ENCODE data around the gene PROCR.

PROCR gene

DNA sequence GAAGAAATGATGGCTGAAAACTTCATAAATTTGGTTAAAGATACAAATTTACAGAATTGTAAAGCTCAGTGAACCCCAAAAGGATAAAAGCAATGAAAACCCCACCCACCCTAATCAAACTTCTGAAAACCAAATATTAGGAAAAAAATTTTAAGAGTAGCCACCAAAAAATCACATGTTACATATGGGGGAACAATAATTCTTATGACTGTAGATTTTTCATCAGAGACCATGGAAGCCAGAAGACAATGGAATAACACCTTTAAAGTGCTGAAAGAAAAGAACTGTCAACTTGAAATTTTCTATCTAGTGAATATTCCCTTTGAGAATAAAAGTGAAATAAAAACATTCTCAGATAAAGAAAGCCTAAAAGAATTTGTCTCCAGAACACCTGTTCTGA is 24.4 kb downstream of the PROCR start:
- TF ChIP-seq ZFP30 (CRISPR knock-in tag; IDR thresholded peaks at IDR 0.05) (no peak), TOX (CRISPR knock-in tag; IDR thresholded peaks at IDR 0.05; ENCODE audit: borderline replicate concordance) (no peak), PPARA (CRISPR knock-in tag; IDR thresholded peaks at IDR 0.05; ENCODE audit: borderline replicate concordance) (no peak), GLIS3 (CRISPR knock-in tag; IDR thresholded peaks at IDR 0.05) (no peak), ZNF565 (CRISPR knock-in tag; conservative IDR thresholded peaks at IDR 0.05; ENCODE audit: low read depth) (no peak), SNAI2 (CRISPR knock-in tag; IDR thresholded peaks at IDR 0.05) (no peak), OSR1 (CRISPR knock-in tag; IDR thresholded peaks at IDR 0.05) (no peak), CSRNP3 (CRISPR knock-in tag; IDR thresholded peaks at IDR 0.05) (no peak), ZFP3 (CRISPR knock-in tag; IDR thresholded peaks at IDR 0.05) (no peak), ISL1 (CRISPR knock-in tag; IDR thresholded peaks at IDR 0.05) (no peak), CREB5 (CRISPR knock-in tag; IDR thresholded peaks at IDR 0.05; ENCODE audit: low read depth) (no peak)
- TF ChIP-seq, protein P1, sequence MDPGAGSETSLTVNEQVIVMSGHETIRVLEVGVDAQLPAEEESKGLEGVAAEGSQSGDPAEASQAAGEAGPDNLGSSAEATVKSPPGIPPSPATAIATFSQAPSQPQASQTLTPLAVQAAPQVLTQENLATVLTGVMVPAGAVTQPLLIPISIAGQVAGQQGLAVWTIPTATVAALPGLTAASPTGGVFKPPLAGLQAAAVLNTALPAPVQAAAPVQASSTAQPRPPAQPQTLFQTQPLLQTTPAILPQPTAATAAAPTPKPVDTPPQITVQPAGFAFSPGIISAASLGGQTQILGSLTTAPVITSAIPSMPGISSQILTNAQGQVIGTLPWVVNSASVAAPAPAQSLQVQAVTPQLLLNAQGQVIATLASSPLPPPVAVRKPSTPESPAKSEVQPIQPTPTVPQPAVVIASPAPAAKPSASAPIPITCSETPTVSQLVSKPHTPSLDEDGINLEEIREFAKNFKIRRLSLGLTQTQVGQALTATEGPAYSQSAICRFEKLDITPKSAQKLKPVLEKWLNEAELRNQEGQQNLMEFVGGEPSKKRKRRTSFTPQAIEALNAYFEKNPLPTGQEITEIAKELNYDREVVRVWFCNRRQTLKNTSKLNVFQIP (CRISPR knock-in tag; IDR thresholded peaks at IDR 0.05; ENCODE audit: borderline replicate concordance, low read depth) = no peak
- no peak for ATAC-seq

DNA sequence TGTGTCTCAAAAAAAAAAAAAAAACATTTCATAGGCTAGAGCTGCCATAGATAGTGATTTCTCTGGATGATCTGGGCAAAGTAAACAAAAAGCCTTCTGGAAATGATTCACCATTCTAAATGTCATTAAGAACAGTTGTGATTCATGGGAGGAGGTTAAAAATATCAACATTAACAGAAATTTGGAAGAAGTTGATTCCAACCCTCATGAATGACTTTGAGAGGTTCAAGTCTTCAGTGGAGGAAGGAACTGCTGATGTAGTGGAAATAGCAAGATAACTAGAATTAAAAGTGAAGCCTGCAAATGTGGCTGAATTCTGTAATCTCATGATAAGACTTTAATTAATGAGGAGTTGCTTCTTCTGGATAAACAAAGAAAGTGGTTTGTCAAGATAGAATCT is 27.9 kb downstream of the PROCR start:
- no peak for ATAC-seq
- TF ChIP-seq PPARA (CRISPR knock-in tag; IDR thresholded peaks at IDR 0.05; ENCODE audit: borderline replicate concordance) (no peak), TOX (CRISPR knock-in tag; IDR thresholded peaks at IDR 0.05; ENCODE audit: borderline replicate concordance) (no peak), ZFP30 (CRISPR knock-in tag; IDR thresholded peaks at IDR 0.05) (no peak), TCF4 (CRISPR knock-in tag; IDR thresholded peaks at IDR 0.05; ENCODE audit: borderline replicate concordance) (no peak), SNAI2 (CRISPR knock-in tag; IDR thresholded peaks at IDR 0.05) (no peak), ARNTL (CRISPR knock-in tag; IDR thresholded peaks at IDR 0.05; ENCODE audit: borderline replicate concordance, low read depth) (no peak), PATZ1 (CRISPR knock-in tag; IDR thresholded peaks at IDR 0.05; ENCODE audit: borderline replicate concordance) (no peak), ZFP3 (CRISPR knock-in tag; IDR thresholded peaks at IDR 0.05) (no peak), BACH2 (CRISPR knock-in tag; IDR thresholded peaks at IDR 0.05; ENCODE audit: borderline replicate concordance) (no peak), CSDC2 (CRISPR knock-in tag; IDR thresholded peaks at IDR 0.05) (no peak), ISL1 (CRISPR knock-in tag; IDR thresholded peaks at IDR 0.05) (no peak), ZNF70 (CRISPR knock-in tag; IDR thresholded peaks at IDR 0.05) (no peak), GLIS3 (CRISPR knock-in tag; IDR thresholded peaks at IDR 0.05) (no peak), RARB (CRISPR knock-in tag; IDR thresholded peaks at IDR 0.05) (no peak), ZNF565 (CRISPR knock-in tag; conservative IDR thresholded peaks at IDR 0.05; ENCODE audit: low read depth) (no peak), ZC3H10 (CRISPR knock-in tag; IDR thresholded peaks at IDR 0.05) (no peak), ESRRG (CRISPR knock-in tag; IDR thresholded peaks at IDR 0.05) (no peak)
- TF ChIP-seq, protein P1 (CRISPR knock-in tag; IDR thresholded peaks at IDR 0.05; ENCODE audit: borderline replicate concordance, low read depth) = no peak
- TF ChIP-seq, protein P2, sequence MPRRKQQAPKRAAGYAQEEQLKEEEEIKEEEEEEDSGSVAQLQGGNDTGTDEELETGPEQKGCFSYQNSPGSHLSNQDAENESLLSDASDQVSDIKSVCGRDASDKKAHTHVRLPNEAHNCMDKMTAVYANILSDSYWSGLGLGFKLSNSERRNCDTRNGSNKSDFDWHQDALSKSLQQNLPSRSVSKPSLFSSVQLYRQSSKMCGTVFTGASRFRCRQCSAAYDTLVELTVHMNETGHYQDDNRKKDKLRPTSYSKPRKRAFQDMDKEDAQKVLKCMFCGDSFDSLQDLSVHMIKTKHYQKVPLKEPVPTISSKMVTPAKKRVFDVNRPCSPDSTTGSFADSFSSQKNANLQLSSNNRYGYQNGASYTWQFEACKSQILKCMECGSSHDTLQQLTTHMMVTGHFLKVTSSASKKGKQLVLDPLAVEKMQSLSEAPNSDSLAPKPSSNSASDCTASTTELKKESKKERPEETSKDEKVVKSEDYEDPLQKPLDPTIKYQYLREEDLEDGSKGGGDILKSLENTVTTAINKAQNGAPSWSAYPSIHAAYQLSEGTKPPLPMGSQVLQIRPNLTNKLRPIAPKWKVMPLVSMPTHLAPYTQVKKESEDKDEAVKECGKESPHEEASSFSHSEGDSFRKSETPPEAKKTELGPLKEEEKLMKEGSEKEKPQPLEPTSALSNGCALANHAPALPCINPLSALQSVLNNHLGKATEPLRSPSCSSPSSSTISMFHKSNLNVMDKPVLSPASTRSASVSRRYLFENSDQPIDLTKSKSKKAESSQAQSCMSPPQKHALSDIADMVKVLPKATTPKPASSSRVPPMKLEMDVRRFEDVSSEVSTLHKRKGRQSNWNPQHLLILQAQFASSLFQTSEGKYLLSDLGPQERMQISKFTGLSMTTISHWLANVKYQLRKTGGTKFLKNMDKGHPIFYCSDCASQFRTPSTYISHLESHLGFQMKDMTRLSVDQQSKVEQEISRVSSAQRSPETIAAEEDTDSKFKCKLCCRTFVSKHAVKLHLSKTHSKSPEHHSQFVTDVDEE (CRISPR knock-in tag; IDR thresholded peaks at IDR 0.05) = no peak
